Measurements from ENCODE around the gene CACNA1D. TPM values are rescaled to one million over a fixed set of nuclear protein-coding genes. Genes with fewer than 3 reads are reported as not detected.
A peak's percentile ranks its signal among the peaks of the same experiment; 100 is the strongest.

CACNA1D gene
- total RNA-seq, 1 donor from 2014 or later, result 0.95 TPM

DNA sequence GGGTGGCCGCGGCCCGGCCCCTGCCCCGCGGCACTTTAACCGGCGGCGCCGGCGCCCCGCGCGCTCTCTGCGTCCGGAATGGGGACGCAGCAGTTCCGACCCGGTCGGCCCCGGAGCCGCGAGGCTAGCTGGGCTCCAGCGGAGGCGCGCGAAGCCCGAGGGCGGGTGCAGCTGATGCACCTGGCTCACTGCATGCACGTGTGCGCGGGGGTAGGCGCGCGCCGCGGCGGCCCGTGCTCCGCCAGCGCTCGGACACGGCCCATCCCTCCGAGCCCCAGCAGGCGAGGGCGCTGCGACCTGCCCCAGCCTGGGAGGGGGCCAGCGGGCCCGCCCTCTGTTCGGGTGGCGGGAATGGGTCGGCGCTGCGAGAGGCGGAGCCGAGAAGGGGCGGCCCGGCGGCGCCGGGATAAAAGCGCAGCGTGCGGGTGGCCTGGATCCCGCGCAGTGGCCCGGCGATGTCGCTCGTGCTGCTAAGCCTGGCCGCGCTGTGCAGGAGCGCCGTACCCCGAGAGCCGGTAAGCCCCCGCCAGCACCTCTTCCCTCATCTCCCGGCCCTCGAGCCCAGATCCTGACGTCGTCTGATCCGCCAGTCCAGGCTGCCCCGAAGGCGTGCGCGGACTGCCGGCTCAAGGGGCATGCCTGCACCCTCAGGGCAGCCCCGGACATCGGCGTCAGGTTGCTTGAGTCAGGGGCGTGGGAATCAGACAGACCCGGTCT, 351.9 kb downstream of the CACNA1D start, which contains the start of the genes CHDH and IL17RB:
CHDH (minus strand) TSS at position 286 of the 717 bp plus-strand sequence. CDS start 22,411 bp downstream, outside the sequence.
IL17RB (plus strand) TSS at position 435 of the 717 bp plus-strand sequence; CDS start at position 456, 21 bp downstream.
- Mint-ChIP-seq H3K4me1 (ENCODE audit: low read depth) (peaks cover 10% of the 10 kb centered on the region), H3K27ac (ENCODE audit: unreplicated experiment) (no peak within 1 kb of the TSS), H3K36me3 (ENCODE audit: low read depth) (no peaks in the 10 kb centered on the region), H3K4me3 (ENCODE audit: unreplicated experiment) (peak within 1 kb of the TSS; percentile 73), H3K9me3 (ENCODE audit: low read depth) (no peaks in the 10 kb centered on the region), H3K27me3 (ENCODE audit: low read depth) (peaks cover 5% of the 10 kb centered on the region)
- DNase-seq (ENCODE audit: low spot score), result no peak
- TF ChIP-seq, protein P1, sequence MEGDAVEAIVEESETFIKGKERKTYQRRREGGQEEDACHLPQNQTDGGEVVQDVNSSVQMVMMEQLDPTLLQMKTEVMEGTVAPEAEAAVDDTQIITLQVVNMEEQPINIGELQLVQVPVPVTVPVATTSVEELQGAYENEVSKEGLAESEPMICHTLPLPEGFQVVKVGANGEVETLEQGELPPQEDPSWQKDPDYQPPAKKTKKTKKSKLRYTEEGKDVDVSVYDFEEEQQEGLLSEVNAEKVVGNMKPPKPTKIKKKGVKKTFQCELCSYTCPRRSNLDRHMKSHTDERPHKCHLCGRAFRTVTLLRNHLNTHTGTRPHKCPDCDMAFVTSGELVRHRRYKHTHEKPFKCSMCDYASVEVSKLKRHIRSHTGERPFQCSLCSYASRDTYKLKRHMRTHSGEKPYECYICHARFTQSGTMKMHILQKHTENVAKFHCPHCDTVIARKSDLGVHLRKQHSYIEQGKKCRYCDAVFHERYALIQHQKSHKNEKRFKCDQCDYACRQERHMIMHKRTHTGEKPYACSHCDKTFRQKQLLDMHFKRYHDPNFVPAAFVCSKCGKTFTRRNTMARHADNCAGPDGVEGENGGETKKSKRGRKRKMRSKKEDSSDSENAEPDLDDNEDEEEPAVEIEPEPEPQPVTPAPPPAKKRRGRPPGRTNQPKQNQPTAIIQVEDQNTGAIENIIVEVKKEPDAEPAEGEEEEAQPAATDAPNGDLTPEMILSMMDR (IDR thresholded peaks at IDR 0.05), result no peak

DNA sequence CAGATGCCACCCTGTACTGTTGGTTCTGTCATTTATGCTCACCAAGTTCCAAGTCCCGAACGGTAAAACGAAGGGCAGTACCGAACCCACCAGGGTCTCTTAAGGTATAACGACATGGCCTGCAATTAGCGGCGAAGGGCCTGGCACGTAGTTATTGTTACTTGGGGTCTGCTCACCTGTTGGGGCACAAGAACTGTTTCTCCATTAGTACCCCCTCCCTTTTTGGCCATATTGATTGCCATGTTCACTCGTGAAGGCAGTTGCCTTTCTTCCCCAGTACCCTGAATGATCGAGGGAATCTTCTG, 352.4 kb downstream of the CACNA1D start:
- Mint-ChIP-seq H3K27me3 (ENCODE audit: low read depth) (peaks cover 5% of the 10 kb centered on the region), H3K36me3 (ENCODE audit: low read depth) (no peaks in the 10 kb centered on the region), H3K9me3 (ENCODE audit: low read depth) (no peaks in the 10 kb centered on the region), H3K4me1 (ENCODE audit: low read depth) (peaks cover 10% of the 10 kb centered on the region), H3K4me3 (ENCODE audit: unreplicated experiment) (peak overlapping the region; percentile 68), H3K27ac (ENCODE audit: unreplicated experiment) (no peak overlapping the region)
- TF ChIP-seq, protein P1 (IDR thresholded peaks at IDR 0.05), result no peak
- DNase-seq (ENCODE audit: low spot score), result no peak

DNA sequence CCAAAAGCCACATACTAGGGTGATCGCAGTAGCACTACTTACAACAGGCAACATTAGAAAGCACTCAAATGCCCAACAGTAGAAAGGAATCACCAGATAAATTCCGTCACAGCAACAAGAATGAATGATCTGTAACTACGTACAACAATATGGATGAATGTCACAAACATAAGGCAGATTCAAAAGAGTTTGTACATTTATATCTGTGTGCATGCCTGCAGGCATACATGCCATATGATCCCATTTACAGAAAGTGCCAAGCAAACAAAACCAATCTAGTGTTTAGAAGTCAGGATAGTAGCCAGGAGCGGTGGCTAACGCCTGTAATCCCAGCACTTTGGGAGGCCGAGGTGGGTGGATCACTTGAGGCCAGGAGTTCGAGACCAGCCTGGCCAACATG, 355.5 kb downstream of the CACNA1D start:
- H3K36me3 Mint-ChIP-seq (ENCODE audit: low read depth), result no peaks in the 10 kb centered on the region
- TF ChIP-seq, protein P1 (IDR thresholded peaks at IDR 0.05), result no peak
- DNase-seq (ENCODE audit: low spot score), result no peak
- peaks cover 10% of the 10 kb centered on the region for H3K4me1 Mint-ChIP-seq (ENCODE audit: low read depth)
- H3K27ac Mint-ChIP-seq (ENCODE audit: unreplicated experiment), result no peak overlapping the region
- H3K9me3 Mint-ChIP-seq (ENCODE audit: low read depth), result no peaks in the 10 kb centered on the region
- no peak overlapping the region for H3K4me3 Mint-ChIP-seq (ENCODE audit: unreplicated experiment)
- H3K27me3 Mint-ChIP-seq (ENCODE audit: low read depth), result peaks cover 4% of the 10 kb centered on the region

DNA sequence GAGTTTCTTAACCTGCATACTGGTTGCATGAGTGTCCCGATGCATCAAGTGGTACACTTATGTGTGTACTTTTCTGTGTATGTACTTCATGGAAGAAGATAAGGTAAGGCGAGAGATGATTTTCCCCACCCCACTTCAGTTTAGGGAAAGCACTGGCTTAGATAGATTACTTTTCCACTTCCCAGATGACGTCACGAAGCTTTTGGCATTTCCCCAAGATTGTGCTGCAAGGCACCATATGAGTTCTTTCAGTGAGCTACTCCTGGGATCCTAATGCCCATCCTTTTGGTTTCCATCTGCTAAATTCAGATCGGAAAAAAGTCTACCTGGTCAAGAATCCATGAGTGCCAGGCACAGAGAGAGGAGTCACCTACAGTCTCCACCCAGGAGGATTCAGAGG, 356.5 kb downstream of the CACNA1D start:
- H3K27ac Mint-ChIP-seq (ENCODE audit: unreplicated experiment), result no peak overlapping the region
- DNase-seq (ENCODE audit: low spot score), result no peak
- peaks cover 5% of the 10 kb centered on the region for H3K4me1 Mint-ChIP-seq (ENCODE audit: low read depth)
- TF ChIP-seq, protein P1 (IDR thresholded peaks at IDR 0.05), result no peak
- H3K4me3 Mint-ChIP-seq (ENCODE audit: unreplicated experiment), result no peak overlapping the region
- peaks cover 4% of the 10 kb centered on the region for H3K27me3 Mint-ChIP-seq (ENCODE audit: low read depth)
- H3K36me3 Mint-ChIP-seq (ENCODE audit: low read depth), result no peaks in the 10 kb centered on the region
- H3K9me3 Mint-ChIP-seq (ENCODE audit: low read depth), result no peaks in the 10 kb centered on the region

DNA sequence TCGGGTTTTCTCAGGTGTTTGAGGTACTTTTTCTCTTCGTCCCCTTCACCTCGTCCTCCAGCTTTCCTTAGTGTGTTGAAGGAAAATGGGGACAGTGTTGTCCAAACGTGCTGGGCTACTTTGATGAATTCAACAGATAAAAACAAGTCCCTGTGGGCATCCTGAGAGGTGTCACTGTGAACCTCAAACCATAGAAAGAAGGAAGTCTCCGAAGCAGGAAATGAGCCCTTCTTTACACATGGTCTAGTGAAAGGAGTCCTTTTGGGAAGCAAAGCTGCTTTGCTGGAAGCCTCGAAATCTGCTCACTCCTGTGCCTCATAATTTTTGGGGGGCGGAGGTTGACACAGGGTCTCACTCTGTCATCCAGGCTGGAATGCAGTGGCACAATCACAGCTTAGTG, 362.6 kb downstream of the CACNA1D start:
- H3K4me3 Mint-ChIP-seq (ENCODE audit: unreplicated experiment), result no peak overlapping the region
- H3K36me3 Mint-ChIP-seq (ENCODE audit: low read depth), result peaks cover 11% of the 10 kb centered on the region
- DNase-seq (ENCODE audit: low spot score), result no peak
- peaks cover 4% of the 10 kb centered on the region for H3K9me3 Mint-ChIP-seq (ENCODE audit: low read depth)
- no peaks in the 10 kb centered on the region for H3K4me1 Mint-ChIP-seq (ENCODE audit: low read depth)
- no peaks in the 10 kb centered on the region for H3K27me3 Mint-ChIP-seq (ENCODE audit: low read depth)
- TF ChIP-seq, protein P1 (IDR thresholded peaks at IDR 0.05), result no peak
- H3K27ac Mint-ChIP-seq (ENCODE audit: unreplicated experiment), result no peak overlapping the region
